GDM1 (cell line): Measurements from ENCODE around the gene C2orf81.
"Not testable (repeated sequence)": the region's sequence is repeated elsewhere in the genome, so short reads cannot be mapped to it uniquely, and the experiment has no call there.

Source experiments
- DNase-seq: peaks from one replicate; lab custom pipeline; 2025; lab: John Stamatoyannopoulos, UW

Gene C2orf81

DNA sequence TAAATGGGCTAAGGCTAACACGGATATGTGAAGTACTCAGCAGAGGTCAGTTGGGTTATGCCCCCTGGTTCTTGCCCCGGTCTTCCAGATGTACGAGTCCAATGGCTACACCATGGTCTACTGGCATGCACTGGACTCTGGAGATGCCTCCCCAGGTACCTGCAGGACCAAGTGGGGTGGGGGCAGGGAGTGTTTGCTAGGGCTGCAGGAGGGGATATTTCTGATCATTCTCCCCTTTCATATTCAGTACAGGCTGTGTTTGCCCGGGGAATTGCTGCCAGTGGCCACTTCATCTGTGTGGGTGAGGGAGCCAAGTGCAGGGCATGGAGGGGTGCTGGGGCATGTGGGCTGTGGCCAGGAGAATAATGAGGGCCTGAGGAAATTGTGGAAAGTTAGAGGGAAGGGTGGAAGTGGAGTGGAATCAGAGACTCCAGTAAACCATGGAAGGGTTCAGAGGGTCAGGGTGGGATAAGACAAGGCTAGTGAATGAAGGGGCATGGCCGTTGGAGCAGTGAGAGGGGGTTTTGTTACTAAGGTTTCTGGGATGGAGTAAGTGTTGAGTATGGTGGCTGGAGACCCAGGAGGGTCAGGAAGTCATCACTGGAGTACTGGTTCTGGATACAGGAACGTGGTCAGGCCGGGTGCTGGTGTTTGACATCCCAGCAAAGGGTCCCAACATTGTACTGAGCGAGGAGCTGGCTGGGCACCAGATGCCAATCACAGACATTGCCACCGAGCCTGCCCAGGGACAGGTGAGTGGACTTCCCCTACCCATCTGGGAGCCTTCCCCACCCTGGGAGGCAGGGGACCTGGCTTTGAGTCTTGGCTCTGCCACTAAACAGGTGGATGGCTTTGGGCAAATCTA is 2.0 kb upstream of the C2orf81 start:
- DNase-seq, result no peak

DNA sequence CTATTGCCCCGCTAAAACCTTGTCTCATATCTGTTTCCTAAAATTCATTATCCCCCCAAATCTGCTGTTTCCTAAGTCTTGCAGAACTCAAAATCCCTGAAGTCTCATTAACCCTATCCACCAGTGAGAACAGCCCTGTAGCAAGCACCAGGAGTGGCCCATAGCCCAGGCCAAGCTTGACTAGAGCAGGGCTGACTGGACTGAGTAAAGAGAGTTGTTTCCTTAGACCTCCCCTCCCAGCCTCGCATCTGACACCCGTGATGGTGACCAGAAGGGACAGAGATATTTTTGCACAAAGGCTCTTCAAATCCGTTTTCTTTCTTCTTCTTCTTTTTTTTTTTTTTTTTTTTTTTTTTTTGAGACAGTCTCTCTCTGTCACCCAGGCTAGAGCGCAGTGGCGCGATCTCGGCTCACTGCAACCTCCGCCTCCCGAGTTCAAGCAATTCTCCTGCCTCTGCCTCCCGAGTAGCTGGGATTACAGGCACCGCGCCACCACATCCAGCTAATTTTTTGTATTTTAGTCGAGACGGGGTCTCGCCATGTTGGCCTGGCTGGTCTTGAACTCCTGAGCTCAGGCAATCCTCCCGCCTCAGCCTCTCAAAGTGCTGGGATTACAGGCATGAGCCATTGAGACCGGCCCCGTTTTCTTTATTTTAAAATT is 846 bp downstream of the C2orf81 start:
- DNase-seq, result not testable (repeated sequence)

DNA sequence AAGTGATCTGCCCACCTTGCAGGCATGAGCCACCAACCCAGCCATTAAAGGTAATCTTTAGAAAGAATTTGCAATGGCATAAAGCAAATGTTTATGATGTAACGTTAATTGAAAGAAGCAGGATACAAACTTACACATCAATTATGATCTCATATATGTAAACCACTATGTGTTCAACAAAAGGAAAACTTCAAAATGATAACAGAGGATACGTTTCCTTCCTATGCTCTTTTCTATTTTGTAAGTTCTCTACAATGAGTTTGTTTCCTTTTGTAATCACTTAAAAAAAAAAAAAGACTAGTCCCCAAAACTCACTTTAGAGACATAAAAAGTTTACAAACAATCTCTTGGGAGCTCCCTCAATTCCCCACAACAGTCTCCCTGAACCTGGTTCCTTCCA is 1.4 kb downstream of the C2orf81 start:
- no peak for DNase-seq

DNA sequence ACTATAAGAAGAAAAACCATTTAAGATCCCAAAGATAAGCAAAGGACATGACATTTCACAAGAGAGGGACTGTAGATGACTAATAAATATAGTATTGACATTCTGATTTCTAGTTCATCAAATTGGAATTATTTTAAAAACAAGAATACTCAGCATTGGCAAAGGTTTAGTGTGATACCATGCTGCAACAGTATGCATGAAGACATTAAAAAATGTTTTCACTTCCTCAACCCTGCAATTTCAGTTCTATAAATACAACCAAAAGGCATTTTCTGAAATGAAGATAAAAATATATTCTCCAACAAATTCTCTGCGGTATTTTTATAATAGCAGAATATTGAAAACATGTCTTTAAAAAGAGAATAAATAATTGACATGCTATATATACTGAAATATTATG is 2.1 kb downstream of the C2orf81 start:
- DNase-seq, result no peak

DNA sequence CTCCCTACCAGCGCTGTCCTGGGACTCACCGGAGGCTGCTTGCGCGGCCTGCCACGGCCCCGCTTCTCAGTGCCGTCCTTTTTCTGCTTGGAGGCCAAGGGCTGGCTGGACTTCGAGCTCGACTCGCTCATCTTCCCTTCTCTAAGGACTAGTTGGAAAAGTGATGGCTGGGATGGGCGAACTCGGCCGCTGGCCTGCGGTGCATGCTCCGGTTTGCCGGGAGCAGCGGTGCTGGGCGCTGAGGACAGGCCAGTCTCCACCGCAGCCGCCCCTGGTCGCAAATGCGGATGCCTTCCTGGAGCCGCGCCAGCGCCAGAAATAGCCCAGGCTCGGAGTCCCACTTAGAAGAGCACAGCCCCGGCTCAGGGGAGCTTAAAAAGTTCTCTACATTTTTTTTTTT is 3.1 kb downstream of the C2orf81 start:
- no peak for DNase-seq

DNA sequence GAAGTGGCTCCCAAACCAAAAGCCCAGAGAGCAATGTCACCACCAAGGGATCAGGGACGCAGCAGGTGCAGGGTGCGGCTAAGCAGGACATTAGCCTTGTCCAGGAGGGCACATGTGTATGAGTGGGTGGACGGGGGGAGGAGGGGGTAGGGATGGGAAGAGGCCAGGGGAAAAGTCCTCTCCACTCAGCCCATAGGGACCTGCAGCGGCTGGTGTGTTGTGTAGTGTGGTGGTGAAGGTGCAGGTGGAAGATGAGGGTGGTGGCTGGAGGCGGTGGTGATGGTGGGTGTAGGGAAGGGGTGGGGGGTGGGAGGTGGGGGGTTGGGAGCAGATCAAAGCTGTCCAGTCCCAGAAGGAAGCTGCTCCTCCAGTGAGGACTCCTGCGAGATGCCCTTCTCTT is 3.7 kb downstream of the C2orf81 start:
- DNase-seq, result no peak

DNA sequence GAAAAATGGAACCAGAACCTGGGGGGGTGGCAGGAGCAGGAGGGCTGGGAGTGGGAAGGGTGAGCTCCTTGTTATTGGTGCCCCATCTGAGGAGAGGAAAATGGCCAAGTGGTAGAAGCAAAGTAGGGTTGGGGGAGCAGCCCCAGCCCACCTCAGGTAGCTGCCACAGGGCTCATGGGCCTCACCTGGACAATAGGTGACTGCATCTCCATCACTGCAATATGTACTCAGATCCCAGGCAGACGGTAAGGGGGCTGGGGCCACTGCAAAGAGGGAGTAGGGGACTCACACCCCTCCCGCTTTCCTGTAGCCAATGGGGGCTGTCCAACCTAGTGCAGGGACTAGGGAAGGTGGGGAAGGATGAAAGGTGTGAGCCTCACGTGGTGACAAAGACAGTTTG is 4.2 kb downstream of the C2orf81 start:
- DNase-seq, result no peak

DNA sequence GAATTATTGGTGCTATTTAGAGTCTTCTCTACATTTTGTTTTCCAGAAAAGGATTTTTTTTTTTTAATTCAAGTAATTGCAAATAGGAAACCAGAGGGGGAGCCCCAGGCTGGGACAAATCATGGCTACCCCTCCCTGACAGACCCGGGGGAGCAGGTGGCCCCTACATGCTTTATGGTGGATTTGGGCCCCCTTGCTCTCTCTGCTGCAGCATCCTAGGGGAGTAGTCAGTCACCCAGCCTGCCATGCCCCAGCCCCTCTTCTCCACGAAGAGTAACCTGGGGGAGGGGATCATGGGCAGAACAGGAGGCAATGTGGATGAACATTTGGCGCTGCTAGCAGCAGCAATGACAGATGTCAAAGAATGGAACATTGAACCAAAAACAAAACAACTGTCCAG is 4.6 kb downstream of the C2orf81 start:
- DNase-seq, result no peak

DNA sequence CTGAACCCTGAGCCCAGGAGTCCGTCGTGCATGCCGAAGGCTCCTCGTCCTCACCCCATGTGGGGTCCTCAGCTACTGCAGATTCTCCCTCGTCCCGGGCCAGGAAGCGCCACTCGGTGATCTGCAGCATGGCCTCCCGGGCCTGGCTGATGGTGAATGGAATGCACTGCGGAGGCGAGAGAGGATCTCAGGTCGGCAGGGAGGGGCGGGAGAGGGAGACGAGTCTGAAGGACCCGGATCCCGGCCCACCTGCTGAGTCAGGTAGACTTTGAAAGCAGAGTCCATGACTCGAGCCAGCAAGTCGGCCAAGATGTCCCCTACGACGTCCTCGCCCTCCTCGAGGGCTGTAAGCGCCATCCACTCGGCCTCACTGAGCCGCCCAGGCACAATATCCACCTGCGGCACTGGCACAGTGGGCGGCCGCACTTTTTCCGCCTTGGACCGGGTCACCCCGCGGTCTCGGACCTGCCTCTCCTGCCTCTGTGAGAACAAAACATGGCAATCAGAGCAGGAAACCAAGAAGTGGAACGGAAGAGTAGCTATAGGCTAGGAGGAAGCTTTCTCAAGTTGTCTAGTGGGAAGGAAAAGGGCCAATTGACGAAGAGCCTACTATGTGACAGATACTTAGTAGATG is 5.5 kb downstream of the C2orf81 start:
- no peak for DNase-seq

DNA sequence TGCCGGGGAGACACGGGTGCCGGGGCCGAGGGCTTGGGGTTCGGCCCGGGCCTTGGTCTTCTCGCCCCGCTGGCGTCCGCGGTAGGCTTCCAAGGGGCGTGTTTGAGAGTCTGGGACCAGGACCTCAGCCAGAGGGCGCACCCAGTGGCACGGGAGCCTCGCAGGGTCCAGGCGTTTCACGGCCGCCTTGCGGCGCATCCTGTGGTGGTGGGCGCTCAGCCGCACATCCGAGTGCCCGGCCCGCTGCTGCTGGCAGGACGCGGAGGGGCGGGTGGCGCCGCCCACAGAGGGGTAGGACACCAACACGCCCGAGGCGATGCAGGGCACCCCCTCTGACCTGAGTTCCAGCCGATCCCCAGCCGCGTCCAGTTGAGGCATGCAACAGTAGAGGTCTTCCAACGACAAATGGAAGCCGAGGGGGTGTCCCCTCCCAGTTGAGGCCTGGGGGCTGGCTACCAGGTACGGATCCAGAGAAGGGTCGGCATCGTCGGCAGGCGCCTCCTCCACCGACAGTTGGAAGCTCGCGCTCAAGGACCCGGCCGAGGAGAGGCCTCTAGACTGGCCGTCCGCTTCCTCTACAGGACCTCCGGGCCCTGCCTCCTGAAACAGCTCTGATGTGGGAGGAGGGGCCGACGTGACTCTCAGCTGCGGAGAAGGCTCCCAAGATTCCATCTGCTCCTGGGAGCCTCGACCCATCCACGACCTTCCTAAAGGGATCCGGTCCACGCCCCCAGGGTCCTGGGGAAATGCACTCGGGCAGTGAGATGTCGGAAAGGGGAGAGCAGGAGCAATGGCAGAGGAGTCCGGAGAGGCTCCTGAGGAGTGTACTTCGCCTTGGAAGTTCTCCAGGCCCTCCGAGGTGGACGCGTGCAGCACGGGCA is 6.3 kb downstream of the C2orf81 start:
- DNase-seq, result no peak

DNA sequence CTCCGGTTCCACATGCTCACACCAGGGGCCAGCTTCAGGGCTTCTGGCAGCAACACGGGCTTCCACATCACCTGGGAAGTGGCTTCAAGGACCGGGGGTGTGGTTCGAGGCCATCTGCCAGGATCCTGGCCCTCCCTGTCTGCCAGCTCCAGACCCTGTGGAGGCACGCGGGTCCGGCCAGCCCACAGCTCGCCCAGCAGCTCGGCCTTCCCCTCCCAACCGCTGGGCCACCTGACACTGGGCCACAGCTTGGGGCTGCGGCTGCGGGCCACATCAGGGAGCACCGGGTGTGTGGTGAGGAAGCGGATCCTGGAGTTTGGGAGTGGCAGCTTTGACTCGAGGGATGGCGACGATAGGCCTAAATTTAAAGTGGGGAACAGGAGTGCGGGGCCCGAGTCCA is 7.0 kb downstream of the C2orf81 start:
- no peak for DNase-seq

DNA sequence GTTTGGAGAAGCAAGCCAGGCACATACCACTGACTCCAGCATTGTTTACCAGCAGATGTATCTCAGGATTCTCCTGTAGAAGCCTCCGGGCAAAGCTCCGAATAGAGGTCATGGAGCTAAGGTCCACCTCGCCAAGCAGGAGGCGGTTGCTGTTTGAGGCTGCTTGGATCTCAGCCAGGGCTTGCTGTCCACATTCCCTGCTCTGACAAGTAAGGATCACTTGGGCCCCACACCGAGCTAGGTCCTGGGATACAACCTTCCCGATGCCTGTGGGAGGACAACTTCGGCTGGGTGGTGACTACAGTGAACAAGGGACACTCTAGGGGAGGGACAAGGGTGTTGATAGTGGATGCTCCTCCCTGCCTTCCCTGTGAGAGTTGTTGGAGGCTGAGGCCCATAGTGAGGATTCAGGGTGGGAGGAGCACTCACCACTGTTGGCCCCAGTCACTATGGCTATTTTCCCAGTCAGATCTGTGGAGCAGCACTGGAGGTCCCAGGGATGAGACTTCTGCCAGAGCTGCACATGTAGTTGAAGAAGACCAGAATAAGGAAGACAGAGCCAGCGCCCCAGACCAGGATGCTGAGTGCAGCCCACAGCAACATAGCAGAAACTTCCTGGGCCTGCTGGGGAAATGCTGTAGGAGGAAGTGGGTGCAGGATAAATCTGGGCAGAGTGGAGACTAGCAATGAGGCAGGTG is 8.3 kb downstream of the C2orf81 start:
- no peak for DNase-seq

DNA sequence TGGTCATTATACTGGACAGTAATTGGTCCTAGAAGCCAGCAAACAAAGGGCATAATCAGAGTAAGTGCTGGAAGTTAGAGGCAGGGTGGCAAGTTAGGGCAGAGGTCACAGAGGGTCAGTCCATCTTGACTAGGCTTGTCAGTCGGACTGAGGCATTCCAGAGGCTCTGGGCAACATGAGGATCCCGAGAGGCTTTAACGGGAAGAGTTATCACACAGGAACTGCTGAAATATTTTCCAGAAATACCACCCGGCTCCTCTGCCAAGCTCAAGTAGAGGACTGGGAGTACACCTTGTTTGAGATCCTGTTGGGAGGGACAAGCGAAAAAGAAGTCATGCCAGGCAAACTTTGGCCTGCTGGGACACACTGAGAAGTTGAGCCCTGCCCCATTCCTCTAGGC is 13.7 kb downstream of the C2orf81 start:
- no peak for DNase-seq

DNA sequence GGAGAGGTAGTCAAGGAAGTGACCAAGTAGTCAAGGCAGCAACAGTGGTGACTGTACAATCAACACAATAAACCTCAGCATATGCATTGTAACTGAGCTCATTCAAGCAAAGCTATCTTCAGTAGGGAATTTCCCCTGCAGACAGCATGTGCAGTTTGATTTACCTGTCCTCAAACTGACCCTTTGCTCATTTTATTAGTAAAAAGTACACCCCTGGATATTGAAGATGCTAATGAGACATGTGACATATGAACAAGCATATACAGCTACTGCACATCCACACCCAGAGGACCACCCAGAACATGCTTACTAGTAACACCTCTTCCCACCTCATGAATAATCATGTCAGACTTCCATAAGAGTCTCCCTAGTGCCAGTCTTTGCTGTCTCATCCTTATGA is 15.4 kb downstream of the C2orf81 start:
- no peak for DNase-seq

DNA sequence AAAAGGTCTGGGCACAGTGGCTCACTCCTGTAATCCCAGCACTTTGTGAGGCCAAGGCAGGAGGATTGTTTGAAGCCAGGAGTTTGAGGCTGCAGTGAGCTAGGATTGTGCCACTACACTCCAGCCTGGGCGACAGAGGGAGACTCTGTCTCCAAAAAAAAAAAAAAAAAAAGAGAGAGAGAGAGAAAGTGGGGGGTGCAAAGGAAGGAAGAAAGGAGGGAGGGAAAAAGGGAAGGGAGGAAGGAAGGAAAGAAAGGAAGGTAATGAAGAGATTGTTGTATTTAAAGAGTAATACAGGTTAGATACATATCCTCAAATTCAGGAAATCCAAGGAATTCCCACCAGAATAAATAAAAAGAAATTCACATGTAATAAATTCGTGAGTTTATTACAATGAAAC is 19.5 kb downstream of the C2orf81 start:
- DNase-seq, result no peak

DNA sequence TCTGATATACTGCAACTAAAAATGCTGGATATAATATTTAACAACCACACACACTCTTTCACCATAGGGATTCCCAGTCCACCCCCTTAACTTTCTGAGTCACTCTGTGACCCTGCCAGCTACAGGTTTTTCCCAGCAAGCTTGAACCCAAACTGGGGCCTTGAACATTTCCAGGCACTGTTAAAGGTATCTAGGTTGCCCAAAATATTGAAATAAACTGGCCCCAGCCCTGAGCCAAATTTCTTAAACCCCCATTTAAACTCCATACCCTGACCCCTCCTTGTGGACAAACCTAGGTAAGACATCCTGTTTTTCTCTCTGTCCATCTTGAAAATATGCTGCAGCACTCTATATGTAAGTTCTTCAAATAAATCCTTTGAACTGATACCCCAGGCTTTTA is 21.6 kb downstream of the C2orf81 start:
- no peak for DNase-seq

DNA sequence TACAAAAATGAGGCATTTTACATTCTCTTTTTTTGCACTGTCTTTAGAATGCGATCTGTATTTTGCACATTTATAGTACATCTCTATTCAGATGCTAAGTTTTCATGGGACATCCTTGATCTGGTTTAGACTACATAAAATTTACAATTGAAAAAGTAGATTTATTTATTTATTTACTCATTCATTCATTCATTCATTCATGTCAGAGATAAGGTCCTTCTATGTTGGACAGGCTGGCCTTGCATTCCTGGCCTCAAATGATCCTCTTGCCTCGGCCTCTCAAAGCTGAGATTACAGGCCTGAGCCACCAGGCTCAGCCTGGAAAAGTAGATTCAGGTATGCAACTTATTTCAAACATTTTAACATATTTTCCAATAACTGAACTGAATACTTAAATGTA is 25.3 kb downstream of the C2orf81 start:
- no peak for DNase-seq

DNA sequence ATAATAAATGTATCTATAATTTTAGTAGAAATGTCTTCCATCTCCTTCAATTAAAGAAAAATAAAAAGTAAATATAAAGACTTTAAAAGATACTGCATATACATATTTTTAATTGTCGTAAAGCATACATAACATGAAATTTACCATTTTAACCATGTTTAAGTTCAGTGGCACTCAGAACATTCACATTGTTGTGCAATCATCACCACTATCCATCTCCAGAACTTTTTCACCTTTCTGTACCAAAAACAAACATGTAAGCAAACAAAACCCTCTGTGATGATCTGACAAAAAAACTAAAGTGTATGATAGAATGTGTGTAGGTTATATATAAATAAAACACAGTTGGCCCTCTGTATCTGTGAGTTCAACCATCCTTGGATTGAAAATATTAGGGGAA is 27.9 kb downstream of the C2orf81 start:
- no peak for DNase-seq

DNA sequence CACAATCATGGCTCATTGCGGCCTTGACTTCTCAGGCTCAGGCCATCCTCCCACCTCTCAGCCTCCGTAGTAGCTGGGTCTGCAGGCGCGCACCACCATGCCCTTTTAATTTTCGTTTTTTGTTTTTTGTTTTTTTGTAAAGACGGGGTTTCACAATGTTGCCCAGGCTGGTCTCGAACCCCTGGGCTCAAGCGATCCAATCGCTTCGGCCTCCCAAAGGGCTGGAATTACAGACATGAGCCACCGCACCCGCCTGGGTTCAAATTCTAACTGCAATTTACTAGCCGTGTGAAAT is 29.0 kb downstream of the C2orf81 start:
- DNase-seq, result no peak

DNA sequence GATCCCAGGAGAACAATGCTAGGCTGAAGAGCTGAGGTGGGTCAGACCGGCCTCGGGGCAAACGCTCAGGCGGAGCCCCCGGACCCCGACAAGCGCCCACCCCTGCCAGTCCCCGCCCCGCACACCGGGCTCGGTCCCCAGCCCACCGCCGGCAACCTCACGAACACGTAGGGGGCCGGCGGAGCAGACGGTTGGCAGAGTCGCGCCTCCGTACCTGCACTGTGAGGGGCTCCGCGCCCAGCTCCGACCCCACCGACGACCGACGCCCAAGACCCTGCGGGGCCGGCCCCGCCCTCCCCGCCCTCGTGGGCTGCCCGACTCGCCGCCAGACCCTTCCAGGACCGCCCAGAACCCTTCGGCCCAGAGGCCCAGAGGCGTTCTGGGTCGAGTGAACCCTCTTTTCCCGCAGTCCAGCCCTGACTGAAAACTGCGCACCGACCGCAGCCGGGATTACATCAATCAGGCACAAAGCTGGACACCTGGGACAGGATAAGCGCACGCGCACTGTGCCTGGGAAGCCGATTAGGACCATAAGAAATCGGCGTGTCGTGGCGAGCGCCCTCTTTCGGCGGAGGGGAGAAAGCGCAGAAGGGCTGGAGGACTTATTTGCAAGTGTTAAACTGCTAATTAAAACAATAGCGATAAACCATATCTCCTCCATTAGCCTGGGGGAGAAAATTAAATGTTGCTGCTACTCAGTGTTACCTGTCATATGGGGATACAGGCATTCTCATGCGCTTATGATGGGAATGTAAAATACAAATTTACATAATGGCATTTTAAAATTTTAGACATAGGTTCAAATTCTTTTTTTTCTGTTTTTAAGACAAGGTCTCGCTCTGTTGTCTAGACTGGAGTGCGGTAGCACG is 29.6 kb downstream of the C2orf81 start:
- DNase-seq, result peak; percentile 83

DNA sequence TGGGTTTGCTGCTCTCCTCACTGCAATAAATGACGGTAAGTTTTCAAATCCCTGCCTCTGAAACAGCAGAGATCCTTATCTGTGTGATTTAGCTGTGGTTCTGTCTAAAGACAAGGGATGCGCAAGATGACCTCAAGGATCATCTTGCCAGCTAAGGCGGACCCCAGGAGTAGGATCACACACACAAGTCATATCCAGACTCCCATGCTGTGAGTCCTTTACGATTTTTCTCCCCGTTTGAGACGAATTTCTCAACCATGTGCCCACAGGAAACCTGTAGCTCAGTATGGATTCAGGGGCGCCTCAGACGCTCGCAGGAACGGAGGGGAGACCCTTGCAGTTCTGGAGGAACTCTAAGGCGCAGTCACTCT is 30.2 kb downstream of the C2orf81 start:
- DNase-seq, result no peak
